MM.1S (cell line): ENCODE measurements around the gene NDUFS6.

Source experiments
- DNase-seq: peaks from one replicate; pipeline ENCODE4 v3.0.0-alpha.2; 2015
- H2AFZ ChIP-seq: fragments of 300-600 bp; sonication (generic); 2 replicates; pipeline ENCODE4 v1.6.0; 2016; ENCODE audit warnings: antibody characterized with exemption, low read length
- H3F3A ChIP-seq: fragments of 300-600 bp; sonication (generic); 2 replicates; pipeline ENCODE4 v1.6.1; 2016; ENCODE audit warnings: mild to moderate bottlenecking, antibody characterized with exemption, low read length, moderate library complexity, mixed read lengths; ENCODE audit not compliant: insufficient read depth
- H3K27ac ChIP-seq: fragments of 300-600 bp; sonication (generic); 2 replicates; pipeline ENCODE4 v1.5.1; 2016; ENCODE audit warnings: mild to moderate bottlenecking, low read length
- H3K27me3 ChIP-seq: fragments of 300-600 bp; sonication (generic); replicated peaks from 2 replicates; pipeline ENCODE4 v1.6.0; 2016; ENCODE audit warnings: low read length; ENCODE audit not compliant: insufficient read depth
- H3K36me3 ChIP-seq: fragments of 300-600 bp; sonication (generic); replicated peaks from 2 replicates; pipeline ENCODE4 v1.6.1; 2016; ENCODE audit warnings: mild to moderate bottlenecking, low read length, mixed read lengths; ENCODE audit not compliant: insufficient read depth
- H3K4me1 ChIP-seq: fragments of 300-600 bp; sonication (generic); 2 replicates; pipeline ENCODE4 v1.6.1; 2016; ENCODE audit warnings: low read length, mixed read lengths
- H3K4me2 ChIP-seq: fragments of 300-600 bp; sonication (generic); 2 replicates; pipeline ENCODE4 v1.6.0; 2016; ENCODE audit warnings: low read depth, low read length
- H3K4me3 ChIP-seq: fragments of 300-600 bp; sonication (generic); 2 replicates; pipeline ENCODE4 v1.5.1; 2016; ENCODE audit warnings: low read length, mixed read lengths
- H3K79me2 ChIP-seq: fragments of 300-600 bp; sonication (generic); 2 replicates; pipeline ENCODE4 v1.6.1; 2016; ENCODE audit warnings: mixed run types, low read length, mixed read lengths
- H3K9ac ChIP-seq: fragments of 300-600 bp; sonication (generic); 2 replicates; pipeline ENCODE4 v1.6.1; 2016; ENCODE audit warnings: low read length, mixed read lengths
- H3K9me2 ChIP-seq: fragments of 300-600 bp; sonication (generic); replicated peaks from 2 replicates; pipeline ENCODE4 v1.6.1; 2016; ENCODE audit warnings: mild to moderate bottlenecking, low read length, mixed read lengths; ENCODE audit not compliant: insufficient read depth
- H3K9me3 ChIP-seq: fragments of 300-600 bp; sonication (generic); replicated peaks from 2 replicates; pipeline ENCODE4 v1.6.1; 2016; ENCODE audit warnings: mild to moderate bottlenecking, low read length, mixed read lengths; ENCODE audit not compliant: insufficient read depth
- H4K20me1 ChIP-seq: fragments of 300-600 bp; sonication (generic); 2 replicates; pipeline ENCODE4 v1.6.1; 2016; ENCODE audit warnings: mild to moderate bottlenecking, low read length, moderate library complexity, mixed read lengths; ENCODE audit not compliant: insufficient read depth
- EZH2 ChIP-seq: fragments of 300-600 bp; sonication (generic); optimal IDR thresholded peaks from 2 replicates; pipeline ENCODE3; 2017; ENCODE audit warnings: low read depth, mild to moderate bottlenecking, antibody characterized with exemption, low read length, mixed read lengths
- EZH2phosphoT487 ChIP-seq: fragments of 300-600 bp; sonication (generic); IDR thresholded peaks from 2 replicates; pipeline ENCODE4 v1.6.1; 2018; ENCODE audit warnings: antibody characterized with exemption, low read length
- TF ChIP-seq, protein P1 (sequence below): fragments of 300-600 bp; sonication (generic); IDR thresholded peaks from 2 replicates; pipeline ENCODE4 v1.5.1; 2016; ENCODE audit warnings: antibody characterized with exemption, low read length, mixed read lengths

The NDUFS6 gene

DNA sequence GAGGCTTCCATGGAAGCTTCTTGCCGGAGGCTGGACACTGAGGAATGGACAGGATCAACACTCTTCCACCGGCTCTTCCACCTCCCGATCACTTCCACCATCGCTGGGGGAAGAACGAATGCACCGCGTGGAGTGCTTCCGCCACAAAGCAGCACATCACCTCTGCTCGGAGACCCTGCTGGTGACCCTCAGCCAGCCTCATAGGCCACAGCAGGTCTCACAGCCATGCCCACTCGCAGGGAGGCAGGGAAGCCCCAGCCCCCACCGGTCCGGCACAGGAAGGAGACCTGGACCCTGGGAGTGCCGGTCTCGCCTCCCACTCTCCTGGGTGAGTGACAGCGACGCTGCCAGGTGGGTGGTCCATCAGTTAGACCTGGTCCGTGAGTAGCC, 6.3 kb upstream of the NDUFS6 start:
- no peaks in the 10 kb centered on the region for H3K9me2 ChIP-seq
- H3F3A ChIP-seq: peaks cover 27% of the 10 kb centered on the region
- H3K79me2 ChIP-seq: peaks cover 29% of the 10 kb centered on the region
- TF ChIP-seq, protein P1, sequence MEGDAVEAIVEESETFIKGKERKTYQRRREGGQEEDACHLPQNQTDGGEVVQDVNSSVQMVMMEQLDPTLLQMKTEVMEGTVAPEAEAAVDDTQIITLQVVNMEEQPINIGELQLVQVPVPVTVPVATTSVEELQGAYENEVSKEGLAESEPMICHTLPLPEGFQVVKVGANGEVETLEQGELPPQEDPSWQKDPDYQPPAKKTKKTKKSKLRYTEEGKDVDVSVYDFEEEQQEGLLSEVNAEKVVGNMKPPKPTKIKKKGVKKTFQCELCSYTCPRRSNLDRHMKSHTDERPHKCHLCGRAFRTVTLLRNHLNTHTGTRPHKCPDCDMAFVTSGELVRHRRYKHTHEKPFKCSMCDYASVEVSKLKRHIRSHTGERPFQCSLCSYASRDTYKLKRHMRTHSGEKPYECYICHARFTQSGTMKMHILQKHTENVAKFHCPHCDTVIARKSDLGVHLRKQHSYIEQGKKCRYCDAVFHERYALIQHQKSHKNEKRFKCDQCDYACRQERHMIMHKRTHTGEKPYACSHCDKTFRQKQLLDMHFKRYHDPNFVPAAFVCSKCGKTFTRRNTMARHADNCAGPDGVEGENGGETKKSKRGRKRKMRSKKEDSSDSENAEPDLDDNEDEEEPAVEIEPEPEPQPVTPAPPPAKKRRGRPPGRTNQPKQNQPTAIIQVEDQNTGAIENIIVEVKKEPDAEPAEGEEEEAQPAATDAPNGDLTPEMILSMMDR: no peak
- TF ChIP-seq EZH2phosphoT487 (no peak), EZH2 (no peak)
- H3K4me3 ChIP-seq: no peak overlapping the region
- no peak overlapping the region for H3K9ac ChIP-seq
- no peak overlapping the region for H2AFZ ChIP-seq
- H3K36me3 ChIP-seq: peaks cover 6% of the 10 kb centered on the region; the same call in 1 of the 2 replicates
- no peak overlapping the region for H3K4me2 ChIP-seq
- peaks cover 21% of the 10 kb centered on the region for H3K4me1 ChIP-seq
- H4K20me1 ChIP-seq: no peaks in the 10 kb centered on the region
- H3K27ac ChIP-seq: no peak overlapping the region; the same call in 1 of the 2 replicates
- H3K27me3 ChIP-seq: no peaks in the 10 kb centered on the region
- no peak for DNase-seq
- no peaks in the 10 kb centered on the region for H3K9me3 ChIP-seq

DNA sequence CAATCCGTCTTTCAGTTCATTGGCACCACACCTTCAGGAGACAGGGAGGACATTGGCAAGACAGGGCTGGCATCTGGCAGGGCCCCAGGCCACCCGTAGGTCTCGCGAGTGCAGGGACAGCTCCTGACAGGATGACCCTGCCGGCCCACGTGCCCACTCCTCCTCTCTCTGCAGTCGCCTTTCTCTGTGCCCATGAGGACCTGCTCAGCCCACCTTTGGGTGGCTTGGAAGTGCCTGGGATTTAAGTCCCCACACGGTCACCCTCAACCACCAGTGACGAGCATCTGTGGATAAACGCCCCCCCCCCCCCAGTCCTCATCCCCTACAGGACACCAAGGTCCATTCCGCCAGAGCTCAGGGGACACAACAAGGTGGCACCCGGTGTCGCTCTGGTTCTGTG, 5.7 kb upstream of the NDUFS6 start:
- Histone ChIP-seq H3K4me1 (peaks cover 21% of the 10 kb centered on the region), H3K79me2 (peaks cover 36% of the 10 kb centered on the region), H3K9ac (no peak overlapping the region), H3K4me3 (no peak overlapping the region), H3F3A (peaks cover 33% of the 10 kb centered on the region), H4K20me1 (no peaks in the 10 kb centered on the region), H3K36me3 (peaks cover 6% of the 10 kb centered on the region; the same call in 1 of the 2 replicates), H3K9me2 (no peaks in the 10 kb centered on the region), H2AFZ (no peak overlapping the region), H3K9me3 (no peaks in the 10 kb centered on the region), H3K27ac (no peak overlapping the region), H3K4me2 (no peak overlapping the region), H3K27me3 (no peaks in the 10 kb centered on the region)
- TF ChIP-seq EZH2 (no peak), EZH2phosphoT487 (no peak)
- TF ChIP-seq, protein P1: no peak
- no peak for DNase-seq

DNA sequence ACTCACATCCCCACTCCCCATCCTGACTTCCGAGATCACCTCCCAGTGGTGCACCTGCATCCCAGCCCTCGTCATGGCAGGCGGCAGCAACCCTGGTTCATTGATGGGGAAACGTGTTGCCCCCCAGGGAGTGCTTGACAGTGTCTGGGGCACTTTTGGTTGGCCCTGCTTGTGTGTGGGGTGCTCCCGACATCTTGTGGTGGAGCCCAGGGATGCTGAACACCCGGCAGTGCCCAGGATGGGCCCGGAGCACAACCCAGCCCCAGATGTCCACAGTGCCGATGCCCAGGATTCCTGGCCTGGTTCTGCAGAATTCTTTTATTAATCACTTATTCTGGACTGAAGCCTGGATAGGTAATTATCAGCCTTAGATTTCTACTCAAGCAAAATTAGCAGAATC, 5.3 kb upstream of the NDUFS6 start:
- peaks cover 21% of the 10 kb centered on the region for H3K4me1 ChIP-seq
- H3K27ac ChIP-seq: no peak overlapping the region
- no peak overlapping the region for H3K9ac ChIP-seq

More for the DNA sequence above, 5.3 kb upstream of the NDUFS6 start:
- TF ChIP-seq, protein P1: no peak
- TF ChIP-seq EZH2 (no peak), EZH2phosphoT487 (no peak)
- no peak overlapping the region for H3K4me2 ChIP-seq
- no peaks in the 10 kb centered on the region for H4K20me1 ChIP-seq
- peaks cover 37% of the 10 kb centered on the region for H3F3A ChIP-seq
- H3K4me3 ChIP-seq: no peak overlapping the region
- H3K36me3 ChIP-seq: peaks cover 6% of the 10 kb centered on the region; the same call in 1 of the 2 replicates
- H2AFZ ChIP-seq: no peak overlapping the region
- H3K9me3 ChIP-seq: no peaks in the 10 kb centered on the region
- no peak for DNase-seq
- no peaks in the 10 kb centered on the region for H3K9me2 ChIP-seq
- no peaks in the 10 kb centered on the region for H3K27me3 ChIP-seq
- peaks cover 37% of the 10 kb centered on the region for H3K79me2 ChIP-seq
